Measurements from ENCODE around the gene WAPL.

GRCh38 chr10:86391986-86392722, 129.4 kb downstream of the WAPL start:
- TF ChIP-seq USF2 (IDR thresholded peaks at IDR 0.05; ENCODE audit: low read depth, low read length): no peak
- TF ChIP-seq, protein P1, sequence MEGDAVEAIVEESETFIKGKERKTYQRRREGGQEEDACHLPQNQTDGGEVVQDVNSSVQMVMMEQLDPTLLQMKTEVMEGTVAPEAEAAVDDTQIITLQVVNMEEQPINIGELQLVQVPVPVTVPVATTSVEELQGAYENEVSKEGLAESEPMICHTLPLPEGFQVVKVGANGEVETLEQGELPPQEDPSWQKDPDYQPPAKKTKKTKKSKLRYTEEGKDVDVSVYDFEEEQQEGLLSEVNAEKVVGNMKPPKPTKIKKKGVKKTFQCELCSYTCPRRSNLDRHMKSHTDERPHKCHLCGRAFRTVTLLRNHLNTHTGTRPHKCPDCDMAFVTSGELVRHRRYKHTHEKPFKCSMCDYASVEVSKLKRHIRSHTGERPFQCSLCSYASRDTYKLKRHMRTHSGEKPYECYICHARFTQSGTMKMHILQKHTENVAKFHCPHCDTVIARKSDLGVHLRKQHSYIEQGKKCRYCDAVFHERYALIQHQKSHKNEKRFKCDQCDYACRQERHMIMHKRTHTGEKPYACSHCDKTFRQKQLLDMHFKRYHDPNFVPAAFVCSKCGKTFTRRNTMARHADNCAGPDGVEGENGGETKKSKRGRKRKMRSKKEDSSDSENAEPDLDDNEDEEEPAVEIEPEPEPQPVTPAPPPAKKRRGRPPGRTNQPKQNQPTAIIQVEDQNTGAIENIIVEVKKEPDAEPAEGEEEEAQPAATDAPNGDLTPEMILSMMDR (conservative IDR thresholded peaks at IDR 0.05; ENCODE audit: low read depth, low read length): no peak
- TF ChIP-seq RFX5 (IDR thresholded peaks at IDR 0.05; ENCODE audit: low read depth, low read length): no peak
- TF ChIP-seq POLR2A (IDR thresholded peaks at IDR 0.05; ENCODE audit: low read depth, low read length): no peak
- TF ChIP-seq CEBPB (IDR thresholded peaks at IDR 0.05; ENCODE audit: low read depth, low read length): no peak
- TF ChIP-seq RCOR1 (IDR thresholded peaks at IDR 0.05; ENCODE audit: insufficient replicate concordance, low read length): no peak
- no peak for TF ChIP-seq MXI1 (IDR thresholded peaks at IDR 0.05; ENCODE audit: borderline replicate concordance, low read depth, low read length)
- TF ChIP-seq SMC3 (IDR thresholded peaks at IDR 0.05; ENCODE audit: low read depth, low read length): no peak
- TF ChIP-seq FOS (IDR thresholded peaks at IDR 0.05; ENCODE audit: low read depth, low read length): no peak
- TF ChIP-seq MAZ (IDR thresholded peaks at IDR 0.05; ENCODE audit: borderline replicate concordance, low read depth, low read length): no peak
- no peak for TF ChIP-seq RAD21 (IDR thresholded peaks at IDR 0.05; ENCODE audit: low read length)
- TF ChIP-seq MAFK (IDR thresholded peaks at IDR 0.05; ENCODE audit: low read depth, low read length): no peak
- no peak for TF ChIP-seq CHD1 (IDR thresholded peaks at IDR 0.05; ENCODE audit: low read depth, low read length)

Measured in IMR-90 (cell line).